ENCODE data around the gene FREY1.

Gene FREY1, protein sequence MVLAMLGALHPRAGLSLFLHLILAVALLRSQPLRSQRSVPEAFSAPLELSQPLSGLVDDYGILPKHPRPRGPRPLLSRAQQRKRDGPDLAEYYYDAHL

GRCh38 chr11:45906965-45907611 is at the start of gene FREY1:
Gene FREY1, minus strand, starts transcription at chr11:45907271. Its CDS starts 26 bp downstream, at chr11:45907245.
- DNase-seq: no peak

GRCh38 chr11:45949992-45950407 is 42.9 kb upstream of the FREY1 start:
- no peak for DNase-seq

DNA sequence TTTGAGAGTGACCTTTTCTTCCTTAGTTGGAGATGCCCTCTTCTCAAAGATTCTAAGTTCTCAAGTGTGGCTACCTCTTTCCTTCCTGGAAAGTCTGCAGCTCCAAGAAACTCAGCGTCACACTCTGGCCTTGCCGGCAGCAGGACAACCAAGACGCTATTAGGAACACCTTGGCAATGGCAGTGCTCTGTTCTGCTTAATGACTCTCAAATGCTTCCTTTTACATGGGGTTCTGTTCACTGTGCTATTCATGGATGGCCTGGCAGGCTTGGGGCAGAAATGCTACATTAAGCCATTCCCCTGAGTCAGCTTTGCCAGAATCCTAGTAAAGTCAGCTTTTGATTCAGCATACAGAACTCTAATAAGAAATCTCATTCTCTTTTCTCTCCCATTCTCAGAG is 41.3 kb upstream of the FREY1 start:
- no peak for DNase-seq

- DNase-seq: no peak
Measured at GRCh38 chr11:45947885-45948284, 40.8 kb upstream of the FREY1 start.

GRCh38 chr11:45945397-45945999 is 38.4 kb upstream of the FREY1 start:
- no peak for DNase-seq

- no peak for DNase-seq
Measured at GRCh38 chr11:45942381-45942780, 35.3 kb upstream of the FREY1 start.

DNA sequence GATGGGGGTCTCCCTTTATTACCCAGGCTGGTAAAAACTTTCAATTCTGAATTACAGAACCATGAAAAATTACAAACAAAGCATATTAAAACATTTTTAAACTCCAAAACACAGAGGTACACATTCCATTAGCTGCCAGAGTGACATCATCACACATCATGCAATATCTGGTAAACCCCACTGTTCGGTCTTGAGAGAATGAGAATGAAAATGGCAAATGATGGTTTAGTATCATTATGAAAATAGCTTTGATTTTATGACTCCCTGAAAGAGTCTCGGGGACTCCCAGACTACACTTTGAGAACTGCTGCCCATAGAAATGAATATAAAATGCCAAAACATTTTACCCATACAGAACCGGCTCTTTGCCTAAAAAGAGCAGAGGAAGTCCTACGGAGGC is 34.2 kb upstream of the FREY1 start:
- no peak for DNase-seq

- DNase-seq: no peak
Measured at GRCh38 chr11:45939836-45940235, 32.8 kb upstream of the FREY1 start.

- no peak for DNase-seq
Measured at GRCh38 chr11:45937916-45938315, 30.8 kb upstream of the FREY1 start.

- no peak for DNase-seq
Measured at GRCh38 chr11:45936511-45937054, 29.5 kb upstream of the FREY1 start.

DNA sequence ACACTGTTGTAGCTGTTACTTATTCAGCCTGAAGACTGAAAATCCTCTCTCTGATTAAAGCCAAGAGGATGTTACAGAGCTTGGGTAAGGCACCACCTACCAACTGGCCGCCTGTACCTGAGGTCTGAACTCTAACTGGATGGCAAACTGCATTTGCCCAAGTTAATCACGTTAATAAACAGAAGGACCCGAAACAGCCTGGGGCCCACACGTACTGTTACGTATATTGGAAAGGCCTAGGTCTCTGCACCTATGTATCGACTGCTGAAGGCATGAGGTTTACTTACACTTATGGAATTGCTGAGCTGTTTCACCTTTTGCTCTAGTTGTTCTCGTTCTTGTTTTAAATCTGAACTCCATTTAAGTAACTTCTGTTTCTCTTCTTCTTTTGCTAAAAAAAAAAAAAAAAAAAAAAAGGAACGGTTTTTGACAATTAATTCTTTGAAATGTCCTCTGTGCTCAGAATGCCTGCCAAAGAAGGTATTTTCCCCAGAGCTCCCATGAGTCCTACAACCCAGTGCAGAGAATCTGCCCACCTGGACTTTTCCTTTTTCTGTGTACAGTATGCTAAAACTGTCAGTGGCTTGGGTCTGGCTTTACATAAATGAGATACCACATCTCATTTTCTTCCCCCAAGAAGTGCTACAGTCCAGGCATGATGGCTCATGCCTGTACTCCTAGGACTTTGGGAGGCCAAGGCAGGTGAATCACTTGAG is 28.4 kb upstream of the FREY1 start:
- no peak for DNase-seq

DNA sequence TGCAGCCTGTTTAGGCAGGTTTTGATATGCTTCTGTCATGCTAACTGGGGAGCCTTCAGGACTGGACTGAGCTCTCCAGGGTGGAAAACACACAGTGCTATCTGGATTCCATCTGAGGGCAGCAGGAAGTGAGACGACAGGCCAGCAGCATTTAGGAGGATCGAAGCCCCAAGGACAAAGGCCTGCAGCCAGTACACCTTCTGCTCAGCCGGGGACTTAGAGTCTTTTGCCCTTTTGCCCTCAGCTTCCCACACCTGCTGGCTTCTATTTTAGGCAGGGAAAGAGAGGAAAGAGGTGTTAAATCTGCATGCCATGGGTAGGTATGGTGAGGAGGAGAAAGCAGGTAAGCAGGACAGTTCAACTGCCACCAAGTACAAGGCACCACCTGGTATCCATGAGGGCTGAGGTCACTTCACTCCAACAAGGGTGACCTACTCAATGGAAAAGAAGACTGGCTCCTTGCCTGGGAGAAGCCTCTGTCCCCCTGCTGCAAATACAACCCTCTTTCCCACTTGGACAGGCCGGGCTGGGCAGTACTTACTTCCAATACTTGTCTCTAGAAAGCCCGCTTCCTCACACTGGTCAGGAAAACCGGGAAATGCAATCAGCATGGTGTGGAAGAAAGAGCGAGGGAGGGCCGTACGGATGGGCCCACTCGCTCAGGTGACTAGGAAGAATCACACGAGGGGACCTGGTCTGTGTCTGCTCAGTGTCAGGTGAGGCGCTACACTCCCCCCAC is 27.7 kb upstream of the FREY1 start:
- DNase-seq: no peak

DNA sequence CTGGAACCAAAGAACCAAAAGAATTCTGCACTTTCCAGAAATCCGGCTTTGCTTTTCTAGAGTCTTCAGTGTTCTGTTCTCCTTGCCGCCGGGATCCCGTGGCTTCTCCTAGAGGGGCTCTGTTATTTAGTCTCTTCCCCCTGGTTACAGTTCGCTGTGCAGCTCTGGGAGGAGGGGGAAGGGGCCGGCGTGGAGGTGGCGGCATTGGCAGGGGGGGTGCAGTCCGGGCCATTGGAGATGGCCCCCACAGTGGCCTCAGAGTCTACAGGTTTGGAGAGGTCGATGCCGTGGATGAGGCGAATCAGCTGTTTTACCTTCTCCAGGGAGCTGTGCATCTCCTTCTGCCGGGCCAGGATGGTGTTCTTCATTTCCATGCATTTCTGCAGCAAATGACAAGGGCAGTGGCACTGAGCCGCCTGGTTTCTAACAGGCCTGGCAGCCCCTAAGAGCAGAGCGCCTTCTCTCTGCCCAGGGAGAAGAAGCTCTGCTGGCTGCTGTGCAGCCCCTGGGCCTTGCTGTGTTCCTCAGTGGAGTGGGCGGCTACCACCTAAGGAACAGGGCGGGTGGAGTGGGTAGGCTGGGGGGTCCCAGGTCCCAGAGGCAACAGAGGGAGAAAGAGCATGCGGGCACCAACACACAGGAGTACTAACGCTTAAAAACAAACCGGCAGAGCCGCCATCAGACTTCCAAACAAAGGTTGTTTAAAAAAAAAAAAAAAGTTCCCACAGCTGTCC is 26.9 kb upstream of the FREY1 start:
- no peak for DNase-seq

- DNase-seq: no peak
Measured at GRCh38 chr11:45933131-45933831, 26.2 kb upstream of the FREY1 start.

- no peak for DNase-seq
Measured at GRCh38 chr11:45932217-45932616, 25.1 kb upstream of the FREY1 start.

DNA sequence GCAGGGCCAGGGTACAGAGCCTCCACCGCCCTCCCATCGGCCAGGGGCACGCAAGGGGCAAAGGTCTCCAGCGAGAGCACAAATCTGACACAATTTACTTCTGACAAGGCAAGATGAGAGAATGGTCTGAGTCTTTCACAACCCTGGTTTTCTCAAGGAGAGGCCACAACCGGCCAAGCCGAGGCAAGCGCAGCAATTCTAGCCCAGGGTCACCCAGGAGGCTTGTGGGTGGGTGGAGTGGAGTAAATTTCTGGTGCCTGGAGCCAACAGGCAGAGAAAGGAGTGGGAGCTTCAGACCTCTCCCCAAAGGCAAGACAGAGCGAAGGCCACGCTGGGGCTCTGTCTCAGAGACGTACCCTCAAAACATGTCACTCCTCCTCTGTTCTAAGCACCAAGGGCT is 24.7 kb upstream of the FREY1 start:
- DNase-seq: no peak

DNA sequence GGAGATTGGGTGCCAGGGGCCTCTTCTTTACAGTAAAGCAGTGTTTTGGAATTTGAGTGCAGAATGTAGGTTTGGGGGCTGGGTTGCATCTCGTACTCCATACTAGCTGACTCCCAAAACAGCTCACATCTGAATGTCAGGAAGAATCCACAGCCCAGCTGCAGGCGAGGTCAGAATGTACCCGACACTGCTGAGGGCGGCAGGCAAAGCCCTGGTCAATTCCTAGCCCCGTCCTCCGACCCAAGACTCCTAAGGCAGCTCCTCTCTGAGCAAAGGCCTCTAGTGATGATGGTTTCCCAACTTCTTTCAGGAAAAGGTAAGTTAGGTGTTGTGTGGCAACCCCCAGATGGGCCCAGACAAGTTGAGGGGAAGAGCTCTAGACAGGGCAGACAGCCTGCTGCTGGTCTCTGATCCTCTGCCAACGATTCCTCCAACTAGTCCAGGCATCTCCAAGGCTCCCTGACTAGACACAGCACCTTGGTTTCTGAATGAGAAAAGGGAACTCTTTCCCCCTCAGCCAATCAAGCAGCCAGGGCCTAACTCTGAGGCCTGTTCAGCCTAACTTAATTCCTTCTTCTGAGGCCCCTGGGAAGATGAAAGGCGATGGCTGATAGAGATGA is 24.0 kb upstream of the FREY1 start:
- no peak for DNase-seq

DNA sequence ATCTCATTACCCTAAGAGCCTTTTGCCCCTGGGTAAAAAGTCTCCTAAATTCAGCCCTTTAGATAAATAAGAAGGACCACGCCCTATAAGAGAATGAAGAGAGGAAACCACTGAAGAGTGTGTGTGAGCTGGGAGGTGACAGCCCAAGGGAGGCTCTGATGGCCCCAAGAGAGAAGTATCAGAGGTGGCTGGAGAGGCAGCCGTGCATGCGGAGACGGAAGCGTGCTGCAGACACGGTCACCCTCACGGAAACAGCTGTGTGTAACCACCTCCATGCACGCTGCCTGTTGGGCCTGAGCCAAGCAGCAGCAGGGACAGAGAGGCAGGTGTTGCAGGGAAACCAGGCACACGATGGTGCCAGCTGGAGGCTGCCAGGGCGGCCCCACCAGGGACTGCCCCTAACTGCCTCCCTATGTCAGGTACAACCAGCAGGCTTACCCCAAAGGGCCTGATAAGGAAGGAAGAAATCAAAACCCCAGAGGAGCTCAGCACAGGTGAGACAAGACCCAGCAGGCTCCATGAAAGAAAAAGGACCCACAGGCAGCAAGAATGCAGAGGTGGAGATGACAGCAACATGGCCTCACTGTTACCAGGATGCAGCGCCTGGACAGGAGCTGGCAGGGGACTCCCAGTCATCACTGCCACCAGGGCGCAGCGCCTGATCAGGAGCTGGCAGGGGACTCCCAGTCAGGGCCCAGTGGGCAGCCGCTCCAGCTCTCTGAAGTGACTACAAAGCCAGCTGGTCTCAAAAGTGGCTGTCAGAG is 23.1 kb upstream of the FREY1 start:
- peak; percentile 95 for DNase-seq

GRCh38 chr11:45929486-45930030 is 22.5 kb upstream of the FREY1 start:
- DNase-seq: no peak

Measured in NCI-H69 (cell line).